Measurements from ENCODE around the gene ADAM15.

ADAM15 gene

DNA sequence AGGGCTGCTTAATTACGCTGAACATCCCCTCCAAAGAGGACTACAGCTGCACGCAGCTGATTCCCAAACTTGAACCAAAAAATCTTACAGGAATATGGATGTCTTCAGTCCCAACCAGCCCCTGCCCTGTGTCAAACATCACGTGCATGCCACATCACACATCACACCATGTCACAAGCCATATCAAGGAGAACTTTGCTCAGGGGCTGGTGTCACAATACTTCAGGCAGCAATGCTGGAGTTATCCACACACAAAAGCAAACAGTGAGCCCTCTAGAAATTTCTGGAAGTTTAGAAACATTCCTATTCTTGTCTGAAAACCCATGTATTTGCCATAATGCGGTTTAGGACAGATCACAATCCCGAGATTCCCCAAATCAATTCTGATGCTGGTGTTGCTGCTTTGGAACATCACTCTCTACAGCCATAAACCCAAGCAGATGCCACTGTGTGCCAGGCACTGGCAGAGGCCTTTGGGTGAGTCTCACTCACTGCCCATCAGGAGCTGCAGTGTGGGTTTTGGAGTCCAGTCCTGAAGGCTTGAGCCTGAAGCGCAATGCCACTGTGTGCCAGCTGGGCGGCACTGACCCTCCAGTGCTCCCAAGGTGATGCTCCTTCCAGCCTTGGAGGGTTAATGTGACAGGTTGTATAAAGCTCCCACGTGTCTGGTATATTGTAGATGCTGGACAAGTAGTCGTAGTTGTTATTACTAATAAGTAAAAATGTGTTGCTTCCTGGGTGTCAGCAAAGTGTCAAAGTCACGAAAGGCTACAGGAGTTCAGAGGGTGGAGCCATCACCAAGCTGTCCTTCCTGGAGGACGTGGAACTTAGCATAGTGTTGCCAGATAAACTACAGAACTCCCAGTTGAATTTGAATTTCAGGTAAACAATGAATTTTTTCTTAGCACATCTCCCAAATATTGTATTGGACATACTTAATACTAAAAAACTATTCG is 56.5 kb downstream of the ADAM15 start:
- no peak overlapping the region for H3K4me3 ChIP-seq (ENCODE audit: low read depth, low read length)
- no peak for DNase-seq (ENCODE audit: low read depth)
- TF ChIP-seq POLR2A (IDR thresholded peaks at IDR 0.05; ENCODE audit: extremely low read depth, insufficient read length), result no peak

DNA sequence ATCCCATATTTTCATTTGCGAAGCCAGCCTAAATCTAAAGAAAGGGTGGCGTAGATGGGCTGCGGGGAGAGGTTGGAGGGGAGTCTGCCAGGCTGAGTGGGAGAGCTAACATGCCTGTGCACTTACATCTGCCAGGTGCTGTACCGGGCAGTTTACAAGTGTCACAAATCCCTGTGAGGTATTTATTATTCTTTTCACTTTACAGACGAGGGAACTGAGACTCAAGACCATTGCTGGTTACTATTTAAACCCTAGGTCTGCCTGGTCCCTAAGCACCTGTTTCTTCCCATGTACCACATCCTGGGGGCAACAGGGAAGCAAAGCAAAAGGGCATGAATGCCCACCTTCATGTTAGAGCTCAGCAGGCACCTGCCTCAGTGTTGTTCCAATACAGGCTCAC is 57.2 kb downstream of the ADAM15 start:
- H3K4me3 ChIP-seq (ENCODE audit: low read depth, low read length), result no peak overlapping the region
- DNase-seq (ENCODE audit: low read depth), result no peak

DNA sequence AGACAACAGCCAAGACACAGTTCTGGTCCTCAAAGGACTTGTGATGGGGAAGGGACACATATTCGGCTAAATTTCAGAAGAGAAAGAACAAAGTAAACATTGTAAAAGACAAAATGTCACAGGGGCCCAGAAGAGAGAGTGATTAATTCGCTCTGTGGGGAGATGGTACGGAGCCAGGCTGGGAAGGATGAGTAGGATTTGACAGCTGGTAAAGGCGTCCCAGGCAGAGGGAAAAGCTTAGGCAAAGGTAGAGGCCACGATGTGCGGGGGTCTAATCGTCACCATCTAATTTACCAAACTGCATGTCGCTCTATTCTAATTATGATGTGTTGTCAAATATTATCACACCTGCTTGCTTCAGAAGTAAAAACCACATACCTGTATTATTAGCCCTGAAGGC is 59.3 kb downstream of the ADAM15 start:
- TF ChIP-seq, protein P1, sequence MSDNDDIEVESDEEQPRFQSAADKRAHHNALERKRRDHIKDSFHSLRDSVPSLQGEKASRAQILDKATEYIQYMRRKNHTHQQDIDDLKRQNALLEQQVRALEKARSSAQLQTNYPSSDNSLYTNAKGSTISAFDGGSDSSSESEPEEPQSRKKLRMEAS (IDR thresholded peaks at IDR 0.05; ENCODE audit: low read depth, low read length), result no peak
- TF ChIP-seq, protein P2, sequence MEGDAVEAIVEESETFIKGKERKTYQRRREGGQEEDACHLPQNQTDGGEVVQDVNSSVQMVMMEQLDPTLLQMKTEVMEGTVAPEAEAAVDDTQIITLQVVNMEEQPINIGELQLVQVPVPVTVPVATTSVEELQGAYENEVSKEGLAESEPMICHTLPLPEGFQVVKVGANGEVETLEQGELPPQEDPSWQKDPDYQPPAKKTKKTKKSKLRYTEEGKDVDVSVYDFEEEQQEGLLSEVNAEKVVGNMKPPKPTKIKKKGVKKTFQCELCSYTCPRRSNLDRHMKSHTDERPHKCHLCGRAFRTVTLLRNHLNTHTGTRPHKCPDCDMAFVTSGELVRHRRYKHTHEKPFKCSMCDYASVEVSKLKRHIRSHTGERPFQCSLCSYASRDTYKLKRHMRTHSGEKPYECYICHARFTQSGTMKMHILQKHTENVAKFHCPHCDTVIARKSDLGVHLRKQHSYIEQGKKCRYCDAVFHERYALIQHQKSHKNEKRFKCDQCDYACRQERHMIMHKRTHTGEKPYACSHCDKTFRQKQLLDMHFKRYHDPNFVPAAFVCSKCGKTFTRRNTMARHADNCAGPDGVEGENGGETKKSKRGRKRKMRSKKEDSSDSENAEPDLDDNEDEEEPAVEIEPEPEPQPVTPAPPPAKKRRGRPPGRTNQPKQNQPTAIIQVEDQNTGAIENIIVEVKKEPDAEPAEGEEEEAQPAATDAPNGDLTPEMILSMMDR (IDR thresholded peaks at IDR 0.05; ENCODE audit: low read depth, low read length), result no peak
- TF ChIP-seq MYC (IDR thresholded peaks at IDR 0.05; ENCODE audit: low read depth, low read length), result no peak
- no peak for TF ChIP-seq POLR2A (IDR thresholded peaks at IDR 0.05; ENCODE audit: extremely low read depth, insufficient read length)

More for the DNA sequence above, 57.2 kb downstream of the ADAM15 start:
- TF ChIP-seq MYC (IDR thresholded peaks at IDR 0.05; ENCODE audit: low read depth, low read length) (no peak), POLR2A (IDR thresholded peaks at IDR 0.05; ENCODE audit: extremely low read depth, insufficient read length) (no peak)
- TF ChIP-seq, protein P2 (IDR thresholded peaks at IDR 0.05; ENCODE audit: low read depth, low read length), result no peak
- TF ChIP-seq, protein P1 (IDR thresholded peaks at IDR 0.05; ENCODE audit: low read depth, low read length), result no peak

DNA sequence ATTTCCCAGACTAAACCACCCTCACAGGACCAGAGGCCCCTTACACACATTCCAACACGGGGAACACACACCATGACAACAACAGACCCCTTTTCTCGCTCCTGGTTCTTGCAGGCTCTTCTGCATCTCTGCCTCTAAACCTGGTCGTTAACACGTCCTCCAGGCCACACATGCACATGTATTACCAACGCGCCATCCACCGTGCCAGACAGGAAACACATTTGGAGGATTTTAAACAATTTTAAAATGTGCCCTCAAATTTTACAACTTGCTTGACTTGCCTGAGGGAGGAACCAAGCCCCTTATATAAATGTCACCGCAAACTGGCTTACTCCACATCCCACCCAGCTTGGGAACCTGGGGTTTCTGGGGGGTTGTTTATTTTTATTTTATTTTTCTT is 59.7 kb downstream of the ADAM15 start:
- TF ChIP-seq, protein P2 (IDR thresholded peaks at IDR 0.05; ENCODE audit: low read depth, low read length), result no peak
- no peak for TF ChIP-seq MYC (IDR thresholded peaks at IDR 0.05; ENCODE audit: low read depth, low read length)
- TF ChIP-seq, protein P1 (IDR thresholded peaks at IDR 0.05; ENCODE audit: low read depth, low read length), result no peak
- no peak for TF ChIP-seq POLR2A (IDR thresholded peaks at IDR 0.05; ENCODE audit: extremely low read depth, insufficient read length)
- no peak overlapping the region for H3K4me3 ChIP-seq (ENCODE audit: low read depth, low read length)
- DNase-seq (ENCODE audit: low read depth), result no peak

More for the DNA sequence above, 59.3 kb downstream of the ADAM15 start:
- no peak for DNase-seq (ENCODE audit: low read depth)
- no peak overlapping the region for H3K4me3 ChIP-seq (ENCODE audit: low read depth, low read length)
